Measurements from ENCODE around the gene SUSD5. TPM values are rescaled to one million over a fixed set of nuclear protein-coding genes. Genes with fewer than 3 reads are reported as not detected.

SUSD5 gene
- total RNA-seq, 2 experiments from 2014 or later: not detected

GRCh38 chr3:33103034-33103433 lies 115.6 kb downstream of the SUSD5 start:
- H3K27me3 Mint-ChIP-seq: peaks cover 3% of the 10 kb centered on the region
- no peaks in the 10 kb centered on the region for H3K36me3 Mint-ChIP-seq (ENCODE audit: low read depth)
- no peaks in the 10 kb centered on the region for H3K9me3 Mint-ChIP-seq
- ATAC-seq: no peak
- intact Hi-C loops (cut with micrococcal nuclease): no loop called here
- DNase-seq: no peak
- H3K27ac Mint-ChIP-seq: no peak overlapping the region
- POLR2A ChIA-PET: no interaction called here
- H3K4me3 Mint-ChIP-seq: no peak overlapping the region
- TF ChIP-seq CTCF (IDR thresholded peaks at IDR 0.05): no peak
- CTCF ChIA-PET: interaction anchor here (0.7 to 0.9 kb wide), 2 partner anchors 21 to 29 kb away, joined by 3 read pairs; no protein-coding TSS in a partner anchor
- no peaks in the 10 kb centered on the region for H3K4me1 Mint-ChIP-seq (ENCODE audit: low read depth)

GRCh38 chr3:33100229-33100628 lies 118.4 kb downstream of the SUSD5 start:
- Mint-ChIP-seq H3K4me3 (no peak overlapping the region), H3K27ac (no peak overlapping the region), H3K4me1 (ENCODE audit: low read depth) (peaks cover 8% of the 10 kb centered on the region), H3K9me3 (no peaks in the 10 kb centered on the region), H3K36me3 (ENCODE audit: low read depth) (peaks cover 2% of the 10 kb centered on the region), H3K27me3 (peaks cover 4% of the 10 kb centered on the region)
- no peak for ATAC-seq
- TF ChIP-seq CTCF (IDR thresholded peaks at IDR 0.05): no peak
- intact Hi-C loops (cut with micrococcal nuclease): no loop called here
- POLR2A ChIA-PET: no interaction called here
- DNase-seq: no peak
- CTCF ChIA-PET: interaction anchor here (0.8 kb wide), 1 partner anchor 11 kb away, joined by 4 read pairs; no protein-coding TSS in a partner anchor

Other genes starting within 250 kb of the SUSD5 start
- gene GLB1, start 121.7 kb downstream of the SUSD5 start, total RNA-seq: 10 to 100 TPM; 55.4 to 57.5 TPM
- 1 to 10 TPM; 6.5 to 6.6 TPM for gene TMPPE, start 121.7 kb downstream of the SUSD5 start, total RNA-seq
- gene CRTAP, start 104.8 kb downstream of the SUSD5 start, total RNA-seq: 10 to 100 TPM; 32.7 to 35.7 TPM
- gene FBXL2, start 58.6 kb upstream of the SUSD5 start, total RNA-seq: not detected
- gene UBP1, start 221.6 kb upstream of the SUSD5 start, total RNA-seq: 10 to 100 TPM; 51.2 to 56.2 TPM

Measured in activated CD8-positive, alpha-beta T cell treated with anti-CD3 and anti-CD28 coated beads for 36 hours (primary cell).